GM21737 (cell line): ENCODE measurements around the gene PCDHB12.

Source experiments
- ATAC-seq: cut with Tn5 transposase; IDR thresholded peaks from one replicate; pipeline ENCODE4 v1.9.1; 2021; ENCODE audit warnings: mild to moderate bottlenecking, moderate library complexity; ENCODE audit not compliant: unreplicated experiment

Gene PCDHB12

GRCh38 chr5:141260458-141261237 lies 52.1 kb downstream of the PCDHB12 start:
- ATAC-seq, result no peak

- no peak for ATAC-seq
These were observed 52.7 kb downstream of the PCDHB12 start for GRCh38 chr5:141261238-141261546.
